Muscle layer of duodenum (tissue), 2 donors: ENCODE data around the gene LCN2.
A peak's percentile ranks its signal among the peaks of the same experiment; 100 is the strongest.
"Not testable (repeated sequence)": the region's sequence is repeated elsewhere in the genome, so short reads cannot be mapped to it uniquely, and the experiment has no call there.

Source experiments
- H3K27ac ChIP-seq: one replicate; pipeline ENCODE4 v1.7.0; 2013; ENCODE audit warnings: mild to moderate bottlenecking, low read length
- H3K27me3 ChIP-seq: one replicate; pipeline ENCODE4 v1.7.0; 2013; ENCODE audit warnings: low read depth, mild to moderate bottlenecking, control low read depth, low read length
- H3K36me3 ChIP-seq, 2 donors: one replicate each; pipeline ENCODE4 v1.7.0; 2013; ENCODE audit warnings: low read length in 2 of 2, control low read depth in 1 of 2, mild to moderate bottlenecking in 1 of 2; ENCODE audit not compliant: insufficient read depth in 2 of 2, control insufficient read depth in 1 of 2
- H3K4me1 ChIP-seq, 2 donors: one replicate each; pipeline ENCODE4 v1.7.0; 2013; ENCODE audit warnings: low read length in 2 of 2, mild to moderate bottlenecking in 2 of 2, control low read depth in 1 of 2, moderate library complexity in 1 of 2; ENCODE audit not compliant: insufficient read depth in 2 of 2, control insufficient read depth in 1 of 2
- H3K4me3 ChIP-seq, 2 donors: one replicate each; pipeline ENCODE4 v1.7.0; 2013; ENCODE audit warnings: low read length in 2 of 2, low read depth in 1 of 2, mild to moderate bottlenecking in 1 of 2
- H3K9me3 ChIP-seq, 2 donors: one replicate each; pipeline ENCODE4 v1.7.0; 2013; ENCODE audit warnings: low read length in 2 of 2, control low read depth in 1 of 2, mild to moderate bottlenecking in 1 of 2; ENCODE audit not compliant: control insufficient read depth in 1 of 2
- donor health status: healthy.

LCN2 gene

GRCh38 chr9:128167209-128167608, 18.0 kb downstream of the LCN2 start:
- H3K9me3 ChIP-seq = no peaks in the 10 kb centered on the region
- H3K36me3 ChIP-seq = peaks cover 48 to 77% of the 10 kb centered on the region in 2 donors
- H3K4me3 ChIP-seq = no peak overlapping the region
- H3K27me3 ChIP-seq = no peaks in the 10 kb centered on the region
- no peaks in the 10 kb centered on the region for H3K4me1 ChIP-seq
- H3K27ac ChIP-seq = no peak overlapping the region

DNA sequence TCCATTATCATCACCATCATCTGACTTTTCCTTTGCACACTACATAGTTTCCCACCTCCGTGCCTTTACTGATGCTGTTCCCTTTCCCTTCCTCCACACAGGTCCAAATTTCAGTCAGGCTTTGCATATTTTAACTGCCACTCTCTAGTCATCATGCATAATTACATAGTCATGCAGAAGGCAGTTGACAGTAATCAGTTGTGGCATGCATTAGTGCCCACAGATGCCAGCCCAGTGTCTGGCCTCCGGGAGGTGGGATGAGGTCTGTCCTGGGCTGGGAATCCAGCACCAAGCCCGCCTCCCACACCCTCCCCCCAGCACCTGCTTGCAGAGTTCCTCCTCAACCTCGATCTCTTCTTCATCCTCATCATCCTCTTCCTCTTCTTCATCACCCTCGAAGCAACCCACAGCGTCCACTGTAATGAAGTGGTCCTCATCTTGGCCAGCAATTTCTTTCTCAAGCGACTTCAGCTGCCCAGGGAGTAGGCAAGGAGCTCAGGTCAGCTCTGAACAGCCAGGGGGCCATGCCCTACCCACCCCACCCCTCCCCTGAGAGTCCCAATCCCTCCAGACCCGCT, 19.6 kb downstream of the LCN2 start:
- no peaks in the 10 kb centered on the region for H3K4me1 ChIP-seq
- peaks cover 36 to 61% of the 10 kb centered on the region in 2 donors for H3K36me3 ChIP-seq
- no peak overlapping the region for H3K27ac ChIP-seq
- H3K27me3 ChIP-seq = no peaks in the 10 kb centered on the region
- no peaks in the 10 kb centered on the region for H3K9me3 ChIP-seq
- no peak overlapping the region for H3K4me3 ChIP-seq

DNA sequence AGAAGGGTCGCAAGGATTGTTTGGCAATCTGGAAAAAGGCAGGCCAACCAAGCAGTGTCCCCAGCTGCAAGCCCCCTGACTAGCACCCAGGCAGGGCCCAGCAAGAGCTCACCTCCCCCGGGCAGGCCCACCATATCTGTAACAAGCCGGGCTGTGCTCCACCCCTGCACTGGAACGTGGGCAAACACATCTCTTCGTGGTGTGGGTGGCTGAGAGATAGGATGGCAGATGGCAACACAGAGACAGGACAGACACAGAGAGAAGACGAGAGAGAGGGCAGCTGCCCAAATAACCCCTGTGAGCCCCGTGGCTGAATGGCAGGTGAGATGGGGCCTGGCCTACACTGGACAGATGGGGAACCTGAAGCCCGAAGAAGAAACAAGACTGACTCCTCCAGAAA, 20.2 kb downstream of the LCN2 start:
- no peaks in the 10 kb centered on the region for H3K27me3 ChIP-seq
- no peak overlapping the region for H3K27ac ChIP-seq
- H3K4me1 ChIP-seq = no peaks in the 10 kb centered on the region
- H3K36me3 ChIP-seq = peaks cover 32 to 61% of the 10 kb centered on the region in 2 donors
- no peaks in the 10 kb centered on the region for H3K9me3 ChIP-seq
- no peak overlapping the region for H3K4me3 ChIP-seq

GRCh38 chr9:128169925-128170324, 20.7 kb downstream of the LCN2 start:
- no peak overlapping the region for H3K4me3 ChIP-seq
- no peaks in the 10 kb centered on the region for H3K9me3 ChIP-seq
- peaks cover 32 to 61% of the 10 kb centered on the region in 2 donors for H3K36me3 ChIP-seq
- no peaks in the 10 kb centered on the region for H3K27me3 ChIP-seq
- no peak overlapping the region for H3K27ac ChIP-seq
- H3K4me1 ChIP-seq = no peaks in the 10 kb centered on the region

DNA sequence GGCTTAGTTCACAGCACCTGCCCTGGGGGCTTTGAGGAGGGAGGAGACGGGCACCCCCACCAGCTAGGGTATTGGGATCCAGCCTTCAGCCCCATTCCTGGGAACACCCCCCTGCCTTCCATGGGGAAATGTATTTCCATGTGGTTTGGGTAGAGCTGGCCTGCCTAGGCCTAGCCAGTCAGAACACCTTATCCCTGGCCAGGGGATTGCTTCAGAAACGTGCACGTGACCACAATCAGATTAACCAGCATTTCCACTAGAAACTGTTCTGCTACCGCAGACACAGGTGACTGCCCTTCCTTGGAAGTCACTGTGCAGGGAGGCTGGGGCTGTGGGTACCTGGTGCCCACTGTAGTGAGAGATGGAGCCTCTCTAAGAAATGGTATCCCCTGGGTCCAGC, 24.8 kb downstream of the LCN2 start:
- Histone ChIP-seq H3K36me3 (peaks cover 32 to 68% of the 10 kb centered on the region in 2 donors), H3K27ac (no peak overlapping the region), H3K4me1 (no peaks in the 10 kb centered on the region), H3K9me3 (no peaks in the 10 kb centered on the region), H3K27me3 (no peaks in the 10 kb centered on the region), H3K4me3 (no peak overlapping the region)

DNA sequence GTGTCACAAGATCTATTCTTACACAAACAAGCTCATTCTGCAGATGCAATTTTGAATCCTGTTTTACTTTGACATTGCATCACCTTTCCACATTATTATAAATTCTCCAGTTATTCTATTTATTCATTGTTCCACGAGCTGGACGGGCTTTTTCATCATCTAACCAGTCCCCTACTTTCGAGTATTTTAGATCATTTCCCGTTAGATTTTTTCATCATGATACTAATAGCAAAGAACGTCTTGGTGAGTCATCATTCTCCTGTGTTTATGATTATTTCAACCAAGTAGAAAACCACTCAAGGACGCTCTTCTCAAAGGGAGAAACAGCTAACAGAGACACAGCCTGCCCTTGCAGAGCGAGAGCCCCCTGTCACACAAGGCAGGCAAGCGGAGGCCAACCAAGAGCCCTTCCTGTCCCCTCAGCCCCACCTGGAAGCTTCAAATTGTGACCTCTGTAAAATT, 25.9 kb downstream of the LCN2 start:
- H3K4me3 ChIP-seq = no peak overlapping the region
- peak overlapping the region; percentile 3 for H3K27ac ChIP-seq
- peaks cover 24 to 67% of the 10 kb centered on the region in 2 donors for H3K36me3 ChIP-seq
- no peaks in the 10 kb centered on the region for H3K9me3 ChIP-seq
- no peaks in the 10 kb centered on the region for H3K4me1 ChIP-seq
- no peaks in the 10 kb centered on the region for H3K27me3 ChIP-seq

GRCh38 chr9:128175726-128176125, 26.5 kb downstream of the LCN2 start:
- H3K9me3 ChIP-seq = no peaks in the 10 kb centered on the region
- no peaks in the 10 kb centered on the region for H3K27me3 ChIP-seq
- peaks cover 22 to 67% of the 10 kb centered on the region in 2 donors for H3K36me3 ChIP-seq
- H3K4me1 ChIP-seq = no peaks in the 10 kb centered on the region
- H3K27ac ChIP-seq = peak overlapping the region; percentile 3
- H3K4me3 ChIP-seq = no peak overlapping the region

DNA sequence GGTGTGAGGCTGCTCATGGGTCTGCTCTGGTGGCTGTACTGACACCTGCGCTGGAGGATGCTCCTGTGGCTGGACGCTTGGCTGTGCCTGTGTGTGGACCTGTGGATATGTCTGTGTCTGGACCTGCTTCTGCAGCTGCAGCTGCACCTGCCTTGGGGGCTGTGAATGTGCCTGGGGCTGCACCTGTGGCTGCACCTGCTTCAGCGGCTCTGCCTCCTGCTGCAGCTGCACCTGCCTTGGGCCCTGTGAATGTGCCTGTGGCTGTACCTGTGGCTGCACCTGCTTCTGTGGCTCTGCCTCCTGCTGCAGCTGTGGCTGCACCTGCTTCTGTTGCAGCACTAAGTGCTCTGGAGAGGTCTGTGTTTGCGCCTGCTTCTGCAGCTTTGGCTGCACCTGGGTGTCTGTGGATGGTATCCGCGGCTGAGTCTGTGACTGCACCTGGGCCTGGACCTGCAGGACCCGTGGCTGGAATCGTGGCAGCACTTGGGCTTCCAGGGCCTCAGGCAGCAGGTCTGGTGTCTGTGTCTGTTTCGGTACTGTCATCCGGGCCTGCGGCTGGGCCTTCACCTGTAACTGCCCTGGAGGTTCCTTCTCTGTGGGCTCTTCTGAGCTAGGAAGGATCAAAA, 29.7 kb downstream of the LCN2 start:
- no peaks in the 10 kb centered on the region for H3K4me1 ChIP-seq

GRCh38 chr9:128180001-128180400, 30.7 kb downstream of the LCN2 start:
- H3K27me3 ChIP-seq = no peaks in the 10 kb centered on the region
- H3K27ac ChIP-seq = no peak overlapping the region
- no peak overlapping the region for H3K4me3 ChIP-seq
- peaks cover 25 to 73% of the 10 kb centered on the region in 2 donors for H3K36me3 ChIP-seq
- no peaks in the 10 kb centered on the region for H3K4me1 ChIP-seq
- H3K9me3 ChIP-seq = no peaks in the 10 kb centered on the region

More for the DNA sequence above, 29.7 kb downstream of the LCN2 start:
- Histone ChIP-seq H3K9me3 (no peaks in the 10 kb centered on the region), H3K4me3 (no peak overlapping the region), H3K27ac (no peak overlapping the region), H3K36me3 (peaks cover 25 to 78% of the 10 kb centered on the region in 2 donors), H3K27me3 (no peaks in the 10 kb centered on the region)

GRCh38 chr9:128180447-128180846, 31.2 kb downstream of the LCN2 start:
- H3K27me3 ChIP-seq = no peaks in the 10 kb centered on the region
- H3K27ac ChIP-seq = no peak overlapping the region
- H3K4me1 ChIP-seq = no peaks in the 10 kb centered on the region
- H3K4me3 ChIP-seq = no peak overlapping the region
- H3K36me3 ChIP-seq = peaks cover 28 to 73% of the 10 kb centered on the region in 2 donors
- H3K9me3 ChIP-seq = no peaks in the 10 kb centered on the region

DNA sequence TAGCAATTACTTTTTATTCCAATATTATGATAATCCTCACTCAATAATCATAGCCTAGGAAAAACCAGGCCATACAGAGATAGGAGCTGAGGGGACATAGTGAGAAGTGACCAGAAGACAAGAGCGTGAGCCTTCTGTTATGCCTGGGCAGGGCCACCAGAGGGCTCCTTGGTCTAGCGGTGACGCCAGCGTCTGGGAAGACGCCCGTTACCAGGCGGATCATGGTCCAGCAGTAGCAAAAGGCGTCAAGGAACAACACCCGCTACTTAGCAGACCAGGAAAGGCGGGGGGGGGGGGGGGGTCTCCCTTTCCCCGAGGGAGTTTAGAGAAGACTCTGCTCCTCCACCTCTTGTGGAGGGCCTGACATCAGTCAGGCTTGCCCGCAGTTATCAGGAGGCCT, 32.2 kb downstream of the LCN2 start:
- peaks cover 24 to 71% of the 10 kb centered on the region in 2 donors for H3K36me3 ChIP-seq
- H3K4me1 ChIP-seq, H3K9me3 ChIP-seq, H3K4me3 ChIP-seq, H3K27me3 ChIP-seq, H3K27ac ChIP-seq: not testable (repeated sequence)
